Liver (tissue), 9 donors: Measurements from ENCODE around the gene TRDMT1. TPM values are rescaled to one million over a fixed set of nuclear protein-coding genes. Genes with fewer than 3 reads are reported as not detected.

Experiments
- DNase-seq: peaks from one replicate; pipeline ENCODE4 v3.0.0-alpha.2; 2017; ENCODE audit warnings: low spot score
- H3K27ac ChIP-seq, 2 donors: one replicate each; pipeline ENCODE4 v1.7.0; 2013; ENCODE audit warnings: inconsistent platforms in 2 of 2, low read length in 2 of 2, control low read depth in 1 of 2, low read depth in 1 of 2, mild to moderate bottlenecking in 1 of 2
- H3K27me3 ChIP-seq, 4 donors: one replicate each; pipeline versions ENCODE4 v1.6.1 to v1.7.0; 2013; ENCODE audit warnings: low read length in 3 of 4, inconsistent platforms in 1 of 4, mild to moderate bottlenecking in 1 of 4, moderate library complexity in 1 of 4; ENCODE audit not compliant: control insufficient read depth in 4 of 4, insufficient read depth in 4 of 4
- H3K36me3 ChIP-seq, 4 donors: one replicate each; pipeline versions ENCODE4 v1.6.1 to v1.7.0; 2013; ENCODE audit warnings: low read length in 3 of 4, mild to moderate bottlenecking in 3 of 4, low read depth in 1 of 4, moderate library complexity in 1 of 4; ENCODE audit not compliant: control insufficient read depth in 4 of 4, insufficient read depth in 3 of 4
- H3K4me1 ChIP-seq, 4 donors: one replicate each; pipeline versions ENCODE4 v1.6.1 to v1.7.0; 2013; ENCODE audit warnings: low read length in 3 of 4, mild to moderate bottlenecking in 3 of 4, moderate library complexity in 1 of 4; ENCODE audit not compliant: control insufficient read depth in 4 of 4, insufficient read depth in 4 of 4
- H3K4me3 ChIP-seq, 3 donors: one replicate each; pipeline versions ENCODE4 v1.6.1 to v1.7.0; 2013; ENCODE audit warnings: low read length in 3 of 3, control low read depth in 1 of 3, low read depth in 1 of 3, mild to moderate bottlenecking in 1 of 3
- H3K9ac ChIP-seq, 2 donors: one replicate each; pipeline ENCODE4 v1.7.0; 2013; ENCODE audit warnings: low read length in 2 of 2, mild to moderate bottlenecking in 2 of 2, moderate library complexity in 2 of 2, control low read depth in 1 of 2, low read depth in 1 of 2
- H3K9me3 ChIP-seq, 4 donors: one replicate each; pipeline versions ENCODE4 v1.6.1 to v1.7.0; 2013; ENCODE audit warnings: low read length in 3 of 4; ENCODE audit not compliant: control insufficient read depth in 4 of 4
- EGR1 ChIP-seq, 2 donors: IDR thresholded peaks; 2 replicates each; pipeline ENCODE4 v1.6.1; 2016 to 2018; ENCODE audit warnings: antibody characterized with exemption in 2 of 2, low read depth in 2 of 2
- FOXA1 ChIP-seq: IDR thresholded peaks from 2 replicates; pipeline ENCODE4 v1.6.1; 2016; ENCODE audit warnings: antibody characterized with exemption
- GABPA ChIP-seq, 2 donors: IDR thresholded peaks in 1 of 2; conservative IDR thresholded peaks in 1 of 2; 2 replicates each; pipeline ENCODE4 v1.6.1; 2016; ENCODE audit warnings: antibody characterized with exemption in 2 of 2, mild to moderate bottlenecking in 1 of 2, moderate library complexity in 1 of 2
- JUND ChIP-seq, 2 donors: IDR thresholded peaks; 2 replicates each; pipeline ENCODE4 v1.6.1; 2016; ENCODE audit warnings: antibody characterized with exemption in 2 of 2
- MAX ChIP-seq: IDR thresholded peaks from 2 replicates; pipeline ENCODE4 v1.6.1; 2016; ENCODE audit warnings: antibody characterized with exemption
- RAD21 ChIP-seq, 2 donors: IDR thresholded peaks; 2 replicates each; pipeline ENCODE4 v1.6.1; 2016; ENCODE audit warnings: antibody characterized with exemption in 2 of 2, mild to moderate bottlenecking in 2 of 2
- REST ChIP-seq: IDR thresholded peaks from 2 replicates; pipeline ENCODE4 v1.6.1; 2016; ENCODE audit warnings: antibody characterized with exemption, mild to moderate bottlenecking
- RXRA ChIP-seq, 2 donors: IDR thresholded peaks; 2 replicates each; pipeline ENCODE4 v1.6.1; 2017 to 2018; ENCODE audit warnings: antibody characterized with exemption in 2 of 2, mild to moderate bottlenecking in 1 of 2
- SP1 ChIP-seq: IDR thresholded peaks from 2 replicates; pipeline ENCODE4 v1.6.1; 2018; ENCODE audit warnings: antibody characterized with exemption, mild to moderate bottlenecking
- TAF1 ChIP-seq: conservative IDR thresholded peaks from 2 replicates; pipeline ENCODE4 v1.6.1; 2016; ENCODE audit warnings: antibody characterized with exemption, mild to moderate bottlenecking
- WGBS: extraction: QIAGEN DNeasy Blood & Tissue Kit; methylation state at CpG from one replicate; pipeline ENCODE4 v1.1.7; 2013; 5-methylcytosine and 5-hydroxymethylcytosine counted together
- polyA plus RNA-seq, 2 donors: library from polyadenylated mRNA; stranded (reverse) in 1 of 2; unstranded in 1 of 2; fragments of 200-250 nt in 1 of 2; fragments of >200 nt in 1 of 2; fragmentation: Nextera tagmentation in 1 of 2; extraction: Ambion mirVana in 1 of 2; gene quantifications; one replicate each; pipeline versions ENCODE4 v1.2.1 to v1.2.3, GENCODE V29; 2013 to 2015
- total RNA-seq, 2 donors: library from RNA; depleted of rRNA; stranded (reverse); fragments of >200 nt; gene quantifications; one replicate each; pipeline ENCODE4 v1.2.3, GENCODE V29; 2014
- donor health status: healthy.
- donor health status: healthy.
- donor health status: healthy.
- donor health status: healthy.
- donor health status: healthy.

Gene TRDMT1
- total and polyA plus RNA-seq, 4 donors, result 0.38 to 2.4 (median 1.1) TPM

GRCh38 chr10:17216217-17216900, 14.9 kb upstream of the TRDMT1 start:
- no peak for DNase-seq
- Histone ChIP-seq H3K4me3 (no peak overlapping the region), H3K4me1 (no peaks in the 10 kb centered on the region)

GRCh38 chr10:17215782-17216122, 14.3 kb upstream of the TRDMT1 start:
- Histone ChIP-seq H3K9ac (no peak overlapping the region), H3K4me1 (no peaks in the 10 kb centered on the region), H3K9me3 (no peaks in the 10 kb centered on the region), H3K27me3 (no peaks in the 10 kb centered on the region), H3K36me3 (no peaks in the 10 kb centered on the region), H3K27ac (peak overlapping the region; percentile 4 to 37), H3K4me3 (no peak overlapping the region)
- no peak for DNase-seq
- no peak for TF ChIP-seq GABPA (IDR thresholded peaks at IDR 0.05 in 1 of 2, conservative IDR thresholded peaks at IDR 0.05 in 1 of 2)
- no peak for TF ChIP-seq TAF1
- no peak for TF ChIP-seq SP1
- TF ChIP-seq REST, result no peak
- no peak for TF ChIP-seq JUND (IDR thresholded peaks at IDR 0.05)
- TF ChIP-seq FOXA1, result no peak
- no peak for TF ChIP-seq RAD21 (IDR thresholded peaks at IDR 0.05)
- TF ChIP-seq EGR1 (IDR thresholded peaks at IDR 0.05; ENCODE audit: low read depth in 2 of 2), result no peak
- no peak for TF ChIP-seq MAX
- 89% methylated on average over 2 of the region's 2 CpGs for WGBS

More at GRCh38 chr10:17216217-17216900, 14.9 kb upstream of the TRDMT1 start:
- TF ChIP-seq EGR1 (IDR thresholded peaks at IDR 0.05; ENCODE audit: low read depth in 2 of 2) (no peak), RXRA (IDR thresholded peaks at IDR 0.05) (no peak), JUND (IDR thresholded peaks at IDR 0.05) (peak; percentile 67 to 73)
- 76% methylated on average over 5 of the region's 5 CpGs for WGBS
- H3K9ac ChIP-seq, result no peak overlapping the region
- H3K9me3 ChIP-seq, result no peaks in the 10 kb centered on the region
- peak overlapping the region; percentile 43 to 61 for H3K27ac ChIP-seq
- no peaks in the 10 kb centered on the region for H3K36me3 ChIP-seq
- no peaks in the 10 kb centered on the region for H3K27me3 ChIP-seq

GRCh38 chr10:17214971-17215781, 13.7 kb upstream of the TRDMT1 start:
- Histone ChIP-seq H3K9ac (no peak overlapping the region), H3K4me3 (no peak overlapping the region)

More at GRCh38 chr10:17214971-17215781, 13.7 kb upstream of the TRDMT1 start:
- peak overlapping the region; percentile 4 to 37 for H3K27ac ChIP-seq
- no peaks in the 10 kb centered on the region for H3K27me3 ChIP-seq
- no peak for TF ChIP-seq EGR1 (IDR thresholded peaks at IDR 0.05; ENCODE audit: low read depth in 2 of 2)
- no peaks in the 10 kb centered on the region for H3K4me1 ChIP-seq
- 85% methylated on average over 9 of the region's 9 CpGs for WGBS
- DNase-seq, result no peak
- no peaks in the 10 kb centered on the region for H3K9me3 ChIP-seq
- H3K36me3 ChIP-seq, result no peaks in the 10 kb centered on the region
